CD4-positive, alpha-beta T cell treated with Interleukin-1 beta for 1 hour (primary cell): ENCODE data around the gene C1orf105.

Source experiments
- DNase-seq, 2 donors: peaks; one replicate each; pipeline ENCODE4 v3.0.0-alpha.2; 2020 to 2022

C1orf105 gene

GRCh38 chr1:172460887-172461315 is 40.4 kb downstream of the C1orf105 start:
- no peak for DNase-seq

- no peak for DNase-seq
Observed at GRCh38 chr1:172465617-172466016, 45.1 kb downstream of the C1orf105 start.

- no peak for DNase-seq
Observed at GRCh38 chr1:172466795-172467407, 46.4 kb downstream of the C1orf105 start.

- no peak for DNase-seq
Observed at GRCh38 chr1:172467446-172467845, 47.0 kb downstream of the C1orf105 start.

GRCh38 chr1:172468296-172468695 is 47.8 kb downstream of the C1orf105 start:
- no peak for DNase-seq

- DNase-seq, result no peak
Observed at GRCh38 chr1:172469717-172470116, 49.2 kb downstream of the C1orf105 start.

- no peak for DNase-seq
Observed at GRCh38 chr1:172470149-172470548, 49.7 kb downstream of the C1orf105 start.

GRCh38 chr1:172471666-172472065 is 51.2 kb downstream of the C1orf105 start:
- no peak for DNase-seq

- DNase-seq, result no peak
Observed at GRCh38 chr1:172472495-172472894, 52.0 kb downstream of the C1orf105 start.

- no peak for DNase-seq
Observed at GRCh38 chr1:172473302-172473701, 52.8 kb downstream of the C1orf105 start.

GRCh38 chr1:172473842-172474241 is 53.4 kb downstream of the C1orf105 start:
- DNase-seq, result no peak

- DNase-seq, result no peak
Observed at GRCh38 chr1:172476218-172476811, 55.8 kb downstream of the C1orf105 start.

GRCh38 chr1:172477216-172477615 is 56.7 kb downstream of the C1orf105 start:
- DNase-seq, result no peak

- DNase-seq, result no peak
Observed at GRCh38 chr1:172477741-172478140, 57.3 kb downstream of the C1orf105 start.

GRCh38 chr1:172478485-172478884 is 58.0 kb downstream of the C1orf105 start:
- no peak for DNase-seq

GRCh38 chr1:172480431-172480830 is 59.9 kb downstream of the C1orf105 start:
- DNase-seq, result no peak

- DNase-seq, result no peak
Observed at GRCh38 chr1:172482044-172482443, 61.6 kb downstream of the C1orf105 start.

GRCh38 chr1:172483448-172483847 is 63.0 kb downstream of the C1orf105 start:
- DNase-seq, result no peak

GRCh38 chr1:172484252-172484651 is 63.8 kb downstream of the C1orf105 start:
- DNase-seq, result no peak

GRCh38 chr1:172485626-172486025 is 65.1 kb downstream of the C1orf105 start:
- DNase-seq, result no peak

- DNase-seq, result no peak
Observed at GRCh38 chr1:172486805-172487454, 66.4 kb downstream of the C1orf105 start.

GRCh38 chr1:172487550-172487949 is 67.1 kb downstream of the C1orf105 start:
- no peak for DNase-seq

- no peak for DNase-seq
Observed at GRCh38 chr1:172488393-172488792, 67.9 kb downstream of the C1orf105 start.

GRCh38 chr1:172489847-172490246 is 69.4 kb downstream of the C1orf105 start:
- DNase-seq, result no peak
